H1 (cell line): ENCODE data around the gene RALGAPB. TPM values are rescaled to one million over a fixed set of nuclear protein-coding genes. Genes with fewer than 3 reads are reported as not detected.
"Not testable (repeated sequence)": the region's sequence is repeated elsewhere in the genome, so short reads cannot be mapped to it uniquely, and the experiment has no call there.

Source experiments
- CTCF ChIA-PET: fragments of 300-600 bp; sonication (Branson Sonifier 250); formaldehyde crosslinking; loops from one replicate; lab custom pipeline; 2021; ENCODE audit not compliant: partially characterized antibody; lab: Charles Lee
- POLR2A ChIA-PET: fragments of 300-600 bp; sonication (Branson Sonifier 250); formaldehyde crosslinking; loops from one replicate; lab custom pipeline; 2021; ENCODE audit warnings: inconsistent platforms; ENCODE audit not compliant: partially characterized antibody; lab: Charles Lee
- DNase-seq, 2 experiments: peaks; one replicate each; pipeline versions ENCODE4 v3.0.0 to v3.0.0-alpha.2; 2010 to 2022; ENCODE audit warnings: low spot score in 2 of 2, low read depth in 1 of 2, mixed read lengths in 1 of 2
- FAIRE-seq: peaks from 2 replicates; lab custom pipeline; 2011; peaks lifted over from hg19 to GRCh38; lab: Jason Lieb, UNC
- H2AFZ ChIP-seq: 2 replicates; pipeline ENCODE4 v1.8.1; 2012; ENCODE audit warnings: low read length, inconsistent platforms
- H2AK5ac ChIP-seq: 2 replicates; pipeline ENCODE4 v1.6.1; 2013; ENCODE audit warnings: low read depth, low read length
- H2BK120ac ChIP-seq: replicated peaks from 2 replicates; pipeline ENCODE3; 2013; ENCODE audit warnings: low read depth, low read length, inconsistent platforms
- H2BK12ac ChIP-seq: 2 replicates; pipeline ENCODE4 v1.6.1; 2013; ENCODE audit warnings: low read depth, low read length
- H2BK15ac ChIP-seq: 2 replicates; pipeline ENCODE4 v1.6.1; 2013; ENCODE audit warnings: low read length
- H2BK20ac ChIP-seq: 2 replicates; pipeline ENCODE4 v1.6.1; 2013; ENCODE audit warnings: low read length
- H2BK5ac ChIP-seq: 2 replicates; pipeline ENCODE4 v1.6.1; 2013; ENCODE audit warnings: low read depth, low read length
- H3K14ac ChIP-seq: 2 replicates; pipeline ENCODE4 v1.6.1; 2013; ENCODE audit warnings: inconsistent platforms; ENCODE audit not compliant: insufficient read length
- H3K18ac ChIP-seq: 2 replicates; pipeline ENCODE4 v1.6.1; 2013; ENCODE audit warnings: low read length; ENCODE audit errors: extremely low read depth
- H3K23ac ChIP-seq: 2 replicates; pipeline ENCODE4 v1.6.1; 2013; ENCODE audit warnings: inconsistent platforms; ENCODE audit not compliant: insufficient read length
- H3K23me2 ChIP-seq: 2 replicates; pipeline ENCODE4 v1.6.1; 2013; ENCODE audit warnings: low read depth, low read length
- H3K27ac ChIP-seq: 2 replicates; pipeline ENCODE4 v1.6.1; 2011; ENCODE audit warnings: low read depth, low read length, inconsistent platforms
- H3K27me3 ChIP-seq, 4 experiments: replicated peaks in 1 of 4; 1 replicate in 1 of 4; 2 replicates in 3 of 4; pipeline versions ENCODE4 v1.6.1 to v1.8.1; 2011 to 2013; ENCODE audit warnings: low read length in 3 of 4, mild to moderate bottlenecking in 3 of 4, inconsistent platforms in 2 of 4, mixed read lengths in 2 of 4, moderate library complexity in 1 of 4; ENCODE audit not compliant: control insufficient read depth in 3 of 4, insufficient read depth in 3 of 4; ENCODE audit errors: extremely low read depth in 1 of 4
- H3K36me3 ChIP-seq, 4 experiments: 2 replicates each; pipeline versions ENCODE4 v1.6.1 to v1.8.1; 2011 to 2013; ENCODE audit warnings: mild to moderate bottlenecking in 4 of 4, low read length in 3 of 4, moderate library complexity in 2 of 4, control low read depth in 1 of 4, inconsistent platforms in 1 of 4; ENCODE audit not compliant: insufficient read depth in 4 of 4, control insufficient read depth in 2 of 4
- H3K4ac ChIP-seq: replicated peaks from 2 replicates; pipeline ENCODE3; 2013; ENCODE audit warnings: low read length, low read depth, mixed read lengths, inconsistent platforms; ENCODE audit not compliant: insufficient read length
- H3K4me1 ChIP-seq, 4 experiments: replicated peaks in 1 of 4; 1 replicate in 1 of 4; 2 replicates in 3 of 4; pipeline versions ENCODE4 v1.6.1 to v1.8.1; 2011 to 2013; ENCODE audit warnings: low read length in 3 of 4, inconsistent platforms in 2 of 4, mixed read lengths in 1 of 4; ENCODE audit not compliant: insufficient read depth in 4 of 4, control insufficient read depth in 3 of 4
- H3K4me2 ChIP-seq, 2 experiments: 2 replicates each; pipeline versions ENCODE4 v1.6.1 to v1.8.1; 2011 to 2013; ENCODE audit warnings: low read depth in 2 of 2, low read length in 2 of 2, control low read depth in 1 of 2, inconsistent platforms in 1 of 2, mild to moderate bottlenecking in 1 of 2; ENCODE audit not compliant: insufficient read depth in 1 of 2
- H3K4me3 ChIP-seq, 4 experiments: fragments of 200-600, 300-600 bp in 1 of 4; sonication (generic), shearing (Covaris generic), sonication (Bioruptor Twin) in 1 of 4; 2 replicates each; pipeline versions ENCODE4 v1.5.1 to v1.8.1; 2011 to 2016; ENCODE audit warnings: low read length in 4 of 4, low read depth in 3 of 4, control low read depth in 2 of 4, inconsistent platforms in 2 of 4, mild to moderate bottlenecking in 2 of 4, mixed read lengths in 1 of 4, moderate library complexity in 1 of 4; ENCODE audit not compliant: insufficient read depth in 2 of 4; ENCODE audit errors: extremely low read depth in 1 of 4
- H3K56ac ChIP-seq: replicated peaks from 2 replicates; pipeline ENCODE3; 2013; ENCODE audit warnings: low read depth, mild to moderate bottlenecking, mixed read lengths, low read length, inconsistent platforms; ENCODE audit not compliant: insufficient read length
- H3K79me1 ChIP-seq: 2 replicates; pipeline ENCODE4 v1.6.1; 2013; ENCODE audit warnings: low read depth, low read length, control low read depth
- H3K79me2 ChIP-seq, 2 experiments: 2 replicates each; pipeline versions ENCODE4 v1.6.1 to v1.8.1; 2012 to 2013; ENCODE audit warnings: low read length in 2 of 2, mild to moderate bottlenecking in 2 of 2, inconsistent platforms in 1 of 2; ENCODE audit not compliant: insufficient read depth in 2 of 2, control insufficient read depth in 1 of 2
- H3K9ac ChIP-seq, 4 experiments: replicated peaks in 1 of 4; 1 replicate in 1 of 4; 2 replicates in 3 of 4; pipeline versions ENCODE4 v1.6.1 to v1.8.1; 2011 to 2013; ENCODE audit warnings: low read depth in 3 of 4, low read length in 3 of 4, control low read depth in 2 of 4, mild to moderate bottlenecking in 2 of 4, moderate library complexity in 2 of 4, inconsistent platforms in 1 of 4; ENCODE audit errors: extremely low read depth in 1 of 4
- H3K9me3 ChIP-seq, 2 experiments: 2 replicates each; pipeline versions ENCODE4 v1.6.1 to v1.8.1; 2012 to 2013; ENCODE audit warnings: mild to moderate bottlenecking in 2 of 2, moderate library complexity in 2 of 2, control low read depth in 1 of 2, inconsistent platforms in 1 of 2, low read depth in 1 of 2, low read length in 1 of 2, mixed read lengths in 1 of 2; ENCODE audit not compliant: insufficient read depth in 2 of 2
- H4K20me1 ChIP-seq, 2 experiments: replicated peaks in 1 of 2; 2 replicates each; pipeline versions ENCODE3 to v1.8.1; 2011 to 2013; ENCODE audit warnings: inconsistent platforms in 2 of 2, low read length in 2 of 2, mild to moderate bottlenecking in 1 of 2; ENCODE audit not compliant: insufficient read depth in 2 of 2, control insufficient read depth in 1 of 2
- H4K5ac ChIP-seq: 2 replicates; pipeline ENCODE4 v1.6.1; 2013; ENCODE audit warnings: low read length, low read depth, mixed read lengths, inconsistent platforms; ENCODE audit not compliant: insufficient read length
- H4K8ac ChIP-seq: 2 replicates; pipeline ENCODE4 v1.8.0; 2013; ENCODE audit warnings: mild to moderate bottlenecking, moderate library complexity, low read length, inconsistent platforms; ENCODE audit not compliant: insufficient read depth; ENCODE audit errors: extremely low read depth
- H4K91ac ChIP-seq: replicated peaks from 2 replicates; pipeline ENCODE3; 2013; ENCODE audit warnings: low read length, mixed read lengths, inconsistent platforms; ENCODE audit not compliant: insufficient read length
- WGBS, 2 experiments: shearing (Covaris generic) in 1 of 2; methylation state at CpG; one replicate each; pipeline versions ENCODE4 v1.1.6 to v1.1.7; 2013 to 2015; ENCODE audit warnings: low lambda C conversion rate in 2 of 2, mixed read lengths in 2 of 2, inconsistent platforms in 1 of 2, low coverage in 1 of 2, missing lambda C conversion rate in 1 of 2; ENCODE audit not compliant: insufficient replicate concordance in 2 of 2, insufficient coverage in 1 of 2, insufficient read length in 1 of 2; ENCODE audit errors: extremely low coverage in 1 of 2, missing lambda C conversion rate in 1 of 2; 5-methylcytosine and 5-hydroxymethylcytosine counted together
- polyA plus RNA-seq, 7 experiments: library from polyadenylated mRNA; depleted of rRNA in 3 of 7; stranded (reverse) in 5 of 7; unstranded in 2 of 7; fragments of >200 nt in 5 of 7; fragments of 200-250 nt in 2 of 7; gene quantifications; 1 replicate in 5 of 7; 2 replicates in 1 of 7; 4 replicates in 1 of 7; pipeline versions ENCODE4 v1.2.1 to v1.2.3, GENCODE V29; 2011 to 2013; ENCODE audit warnings: missing spikeins in 2 of 7, mixed read lengths in 2 of 7
- total RNA-seq: library from RNA; stranded (reverse); fragmentation: NEBNext Ultra II Directional; extraction: Animal tissue kit (Norgen Biotek cat#: 25700); gene quantifications from 2 replicates; pipeline ENCODE4 v1.2.1, GENCODE V29; 2021

RALGAPB gene
- total and polyA plus RNA-seq, 2 of the 8 experiments (the other 6 are each of a cell fraction or from before 2014, with no cell fraction given), result 10.6 to 35.1 TPM

GRCh38 chr20:38432870-38433269 is 39.8 kb upstream of the RALGAPB start:
- Histone ChIP-seq H4K20me1 (peaks cover 35 to 42% of the 10 kb centered on the region in 2 experiments), H3K79me1 (peaks cover 32% of the 10 kb centered on the region), H3K4me1 (peaks cover 0 to 17% (median 7%) of the 10 kb centered on the region in 4 experiments; a peak in 6 of 7 replicates), H3K36me3 (peaks cover 42 to 67% (median 56%) of the 10 kb centered on the region in 4 experiments), H3K4me2 (peak overlapping the region; percentile 97 to 99; a peak in 1 of 4 replicates), H3K9ac (0 out of 7 replicates have a peak overlapping the region, but pooled peaks of 1 of the 4 experiments have one; percentile 18), H3K4me3 (peak overlapping the region in 1 of 4 experiments; percentile 7; a peak in 2 of 8 replicates), H3K79me2 (peaks cover 41 to 67% of the 10 kb centered on the region in 2 experiments), H2BK5ac (peak overlapping the region; percentile 5; the same call in 1 of the 2 replicates)
- H3K4ac ChIP-seq, H3K27ac ChIP-seq, H2BK15ac ChIP-seq, H3K56ac ChIP-seq, FAIRE-seq, DNase-seq, H4K5ac ChIP-seq, H2AFZ ChIP-seq, H3K23me2 ChIP-seq, H2BK12ac ChIP-seq, H3K9me3 ChIP-seq, H3K23ac ChIP-seq, H2BK120ac ChIP-seq, H4K8ac ChIP-seq, H3K14ac ChIP-seq, H2BK20ac ChIP-seq, H3K18ac ChIP-seq, H2AK5ac ChIP-seq, H4K91ac ChIP-seq, H3K27me3 ChIP-seq: not testable (repeated sequence)
- WGBS, 2 experiments, result 87% methylated on average over 5 of the region's 5 CpGs; no CpG with 5 or more reads in 1 of the 2 experiments
- CTCF ChIA-PET, result interaction anchor here (0.6 to 7.4 kb wide), 5 partner anchors 12 to 189 kb away, joined by 3 to 85 read pairs (median 3); partner anchors contain the start of gene RALGAPB
- POLR2A ChIA-PET, result interaction anchor here (1.0 to 13.7 kb wide), 6 partner anchors 14 to 94 kb away, joined by 3 to 420 read pairs (median 50); partner anchors contain the start of gene RALGAPB
